HL-60 (cell line): ENCODE measurements around the gene MBTD1.

ENCODE experiments used
- DNase-seq, 2 experiments: peaks; one replicate each; pipeline ENCODE4 v3.0.0-alpha.2; 2010 to 2020; ENCODE audit warnings: low read depth in 1 of 2, low spot score in 1 of 2
- H3K27ac ChIP-seq: fragments of 250-450 bp; sonication (Bioruptor Pico); replicated peaks from 2 replicates; pipeline ENCODE4 v1.5.1; 2020; ENCODE audit warnings: mild to moderate bottlenecking, moderate library complexity
- H3K27me3 ChIP-seq: fragments of 250-450 bp; sonication (Bioruptor Pico); 2 replicates; pipeline ENCODE4 v1.5.1; 2021; ENCODE audit warnings: mild to moderate bottlenecking, moderate library complexity; ENCODE audit not compliant: insufficient read depth, poor library complexity, severe bottlenecking
- H3K4me3 ChIP-seq: replicated peaks from 2 replicates; pipeline ENCODE4 v1.5.1; 2011; ENCODE audit warnings: mild to moderate bottlenecking, control low read depth, low read length; ENCODE audit not compliant: insufficient read depth
- CTCF ChIP-seq: IDR thresholded peaks from one replicate; pipeline ENCODE4 v1.5.1; 2011; ENCODE audit warnings: low read length, control low read depth, inconsistent platforms; ENCODE audit not compliant: insufficient read depth
- GABPA ChIP-seq: IDR thresholded peaks from 2 replicates; pipeline ENCODE4 v1.6.1; 2012; ENCODE audit warnings: low read depth
- POLR2AphosphoS5 ChIP-seq: IDR thresholded peaks from 2 replicates; pipeline ENCODE4 v1.6.1; 2012; ENCODE audit warnings: low read depth
- SPI1 ChIP-seq: IDR thresholded peaks from 2 replicates; pipeline ENCODE4 v1.6.1; 2012; ENCODE audit warnings: low read depth, mild to moderate bottlenecking, borderline replicate concordance
- TF ChIP-seq, protein P1 (sequence below): IDR thresholded peaks from 2 replicates; pipeline ENCODE4 v1.6.1; 2012; ENCODE audit warnings: low read depth; ENCODE audit not compliant: insufficient replicate concordance

MBTD1 gene

DNA sequence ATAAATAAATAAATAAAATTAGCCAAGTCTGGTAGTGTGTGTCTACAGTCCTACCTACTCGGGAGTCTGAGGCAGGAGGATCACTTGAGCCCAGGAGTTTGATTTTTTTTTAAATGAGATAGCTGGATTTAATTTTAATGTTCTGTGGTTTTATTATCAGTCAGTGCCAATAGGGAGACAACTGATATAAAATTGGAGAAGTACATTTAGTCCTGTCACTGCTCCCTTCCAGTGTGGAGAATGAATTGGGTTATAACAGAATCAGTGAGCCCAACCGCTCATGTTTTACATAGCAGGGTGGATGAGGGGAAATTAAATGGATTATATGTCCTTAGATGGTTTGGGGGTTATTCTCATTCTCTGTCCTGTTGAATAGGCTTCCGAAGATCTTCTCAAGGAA lies 100.2 kb downstream of the MBTD1 start:
- no peak for DNase-seq
- TF ChIP-seq GABPA (no peak), CTCF (no peak), SPI1 (no peak), POLR2AphosphoS5 (no peak)
- TF ChIP-seq, protein P1, sequence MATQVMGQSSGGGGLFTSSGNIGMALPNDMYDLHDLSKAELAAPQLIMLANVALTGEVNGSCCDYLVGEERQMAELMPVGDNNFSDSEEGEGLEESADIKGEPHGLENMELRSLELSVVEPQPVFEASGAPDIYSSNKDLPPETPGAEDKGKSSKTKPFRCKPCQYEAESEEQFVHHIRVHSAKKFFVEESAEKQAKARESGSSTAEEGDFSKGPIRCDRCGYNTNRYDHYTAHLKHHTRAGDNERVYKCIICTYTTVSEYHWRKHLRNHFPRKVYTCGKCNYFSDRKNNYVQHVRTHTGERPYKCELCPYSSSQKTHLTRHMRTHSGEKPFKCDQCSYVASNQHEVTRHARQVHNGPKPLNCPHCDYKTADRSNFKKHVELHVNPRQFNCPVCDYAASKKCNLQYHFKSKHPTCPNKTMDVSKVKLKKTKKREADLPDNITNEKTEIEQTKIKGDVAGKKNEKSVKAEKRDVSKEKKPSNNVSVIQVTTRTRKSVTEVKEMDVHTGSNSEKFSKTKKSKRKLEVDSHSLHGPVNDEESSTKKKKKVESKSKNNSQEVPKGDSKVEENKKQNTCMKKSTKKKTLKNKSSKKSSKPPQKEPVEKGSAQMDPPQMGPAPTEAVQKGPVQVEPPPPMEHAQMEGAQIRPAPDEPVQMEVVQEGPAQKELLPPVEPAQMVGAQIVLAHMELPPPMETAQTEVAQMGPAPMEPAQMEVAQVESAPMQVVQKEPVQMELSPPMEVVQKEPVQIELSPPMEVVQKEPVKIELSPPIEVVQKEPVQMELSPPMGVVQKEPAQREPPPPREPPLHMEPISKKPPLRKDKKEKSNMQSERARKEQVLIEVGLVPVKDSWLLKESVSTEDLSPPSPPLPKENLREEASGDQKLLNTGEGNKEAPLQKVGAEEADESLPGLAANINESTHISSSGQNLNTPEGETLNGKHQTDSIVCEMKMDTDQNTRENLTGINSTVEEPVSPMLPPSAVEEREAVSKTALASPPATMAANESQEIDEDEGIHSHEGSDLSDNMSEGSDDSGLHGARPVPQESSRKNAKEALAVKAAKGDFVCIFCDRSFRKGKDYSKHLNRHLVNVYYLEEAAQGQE = no peak

DNA sequence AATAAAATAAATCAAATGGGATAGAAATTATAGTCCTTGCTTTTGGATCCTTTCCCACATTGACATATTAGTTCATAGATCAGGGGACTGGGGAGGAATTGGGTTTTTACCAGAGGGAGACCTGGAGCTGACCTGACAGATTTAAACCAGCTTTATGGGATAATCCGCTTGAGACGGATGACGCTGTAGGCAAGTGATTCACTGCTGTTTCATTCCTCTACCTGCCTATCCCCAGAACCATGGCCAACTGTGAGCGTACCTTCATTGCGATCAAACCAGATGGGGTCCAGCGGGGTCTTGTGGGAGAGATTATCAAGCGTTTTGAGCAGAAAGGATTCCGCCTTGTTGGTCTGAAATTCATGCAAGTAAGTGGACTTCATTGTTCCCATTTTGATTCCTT lies 104.4 kb downstream of the MBTD1 start:
- Histone ChIP-seq H3K4me3 (no peak overlapping the region), H3K27ac (no peak overlapping the region), H3K27me3 (no peaks in the 10 kb centered on the region)
- no peak for TF ChIP-seq GABPA
- no peak for TF ChIP-seq POLR2AphosphoS5
- TF ChIP-seq SPI1 = no peak
- TF ChIP-seq CTCF = no peak
- TF ChIP-seq, protein P1 = no peak
- DNase-seq = no peak

More for the DNA sequence above, 100.2 kb downstream of the MBTD1 start:
- Histone ChIP-seq H3K4me3 (no peak overlapping the region), H3K27me3 (no peaks in the 10 kb centered on the region), H3K27ac (no peak overlapping the region)

DNA sequence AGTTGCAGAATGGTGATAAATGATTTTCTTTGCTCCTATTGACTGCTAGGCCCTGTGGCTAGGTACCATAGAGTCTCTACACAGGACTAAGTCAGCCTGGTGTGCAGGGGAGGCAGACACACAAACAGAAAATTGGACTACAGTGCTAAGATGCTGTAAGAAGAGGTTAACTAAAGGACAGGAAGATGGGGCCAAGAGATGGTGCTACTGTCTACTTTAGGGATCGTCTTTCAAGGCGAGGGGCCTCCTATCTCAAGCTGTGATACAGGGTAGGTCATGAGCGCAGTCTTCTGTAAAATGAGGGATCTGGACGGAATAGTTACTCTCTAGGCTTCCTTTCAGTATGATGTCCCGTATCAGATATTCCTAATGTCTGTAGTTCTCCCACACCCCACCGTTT lies 105.7 kb downstream of the MBTD1 start:
- TF ChIP-seq GABPA (no peak), CTCF (no peak), POLR2AphosphoS5 (no peak), SPI1 (no peak)
- TF ChIP-seq, protein P1 = no peak
- Histone ChIP-seq H3K27ac (peak overlapping the region; percentile 89), H3K27me3 (no peaks in the 10 kb centered on the region), H3K4me3 (peak overlapping the region; percentile 73)
- DNase-seq = no peak
